Esophagus (tissue), 2 donors: Measurements from ENCODE around the gene TMPRSS2. TPM values are rescaled to one million over a fixed set of nuclear protein-coding genes. Genes with fewer than 3 reads are reported as not detected.

Source experiments
- H3K27ac ChIP-seq, 2 donors: one replicate each; pipeline ENCODE4 v1.5.1; 2013; ENCODE audit warnings: low read depth in 2 of 2, mild to moderate bottlenecking in 2 of 2, inconsistent platforms in 1 of 2, low read length in 1 of 2, moderate library complexity in 1 of 2
- H3K27me3 ChIP-seq, 2 donors: one replicate each; pipeline ENCODE4 v1.6.1; 2013; ENCODE audit warnings: low read length in 2 of 2, control low read depth in 1 of 2, mild to moderate bottlenecking in 1 of 2; ENCODE audit not compliant: insufficient read depth in 2 of 2, control insufficient read depth in 1 of 2
- H3K36me3 ChIP-seq, 2 donors: one replicate each; pipeline ENCODE4 v1.6.1; 2013; ENCODE audit warnings: low read length in 1 of 2; ENCODE audit not compliant: control insufficient read depth in 2 of 2, insufficient read depth in 2 of 2
- H3K4me1 ChIP-seq, 2 donors: one replicate each; pipeline ENCODE4 v1.6.1; 2013; ENCODE audit warnings: low read length in 1 of 2; ENCODE audit not compliant: control insufficient read depth in 2 of 2, insufficient read depth in 2 of 2
- H3K4me3 ChIP-seq, 2 donors: one replicate each; pipeline ENCODE4 v1.5.1; 2013; ENCODE audit warnings: low read length in 2 of 2, mild to moderate bottlenecking in 2 of 2, low read depth in 1 of 2, moderate library complexity in 1 of 2
- H3K9me3 ChIP-seq, 2 donors: one replicate each; pipeline ENCODE4 v1.6.1; 2013; ENCODE audit warnings: mild to moderate bottlenecking in 2 of 2, low read depth in 1 of 2, low read length in 1 of 2, moderate library complexity in 1 of 2; ENCODE audit not compliant: control insufficient read depth in 2 of 2, insufficient read depth in 1 of 2
- WGBS, 2 donors: extraction: QIAGEN DNeasy Blood & Tissue Kit; methylation state at CpG; one replicate each; pipeline ENCODE4 v1.1.7; 2013; 5-methylcytosine and 5-hydroxymethylcytosine counted together
- polyA plus RNA-seq, 2 donors: library from polyadenylated mRNA; stranded (reverse); fragments of 200-250 nt; gene quantifications; one replicate each; pipeline ENCODE4 v1.2.3, GENCODE V29; 2013
- donor health status: healthy with polysubstance abuse.
- donor health status: Bipolar disorder and iron deficiency.

TMPRSS2 gene
- polyA plus RNA-seq, 2 donors: 29.5 to 66.6 TPM

DNA sequence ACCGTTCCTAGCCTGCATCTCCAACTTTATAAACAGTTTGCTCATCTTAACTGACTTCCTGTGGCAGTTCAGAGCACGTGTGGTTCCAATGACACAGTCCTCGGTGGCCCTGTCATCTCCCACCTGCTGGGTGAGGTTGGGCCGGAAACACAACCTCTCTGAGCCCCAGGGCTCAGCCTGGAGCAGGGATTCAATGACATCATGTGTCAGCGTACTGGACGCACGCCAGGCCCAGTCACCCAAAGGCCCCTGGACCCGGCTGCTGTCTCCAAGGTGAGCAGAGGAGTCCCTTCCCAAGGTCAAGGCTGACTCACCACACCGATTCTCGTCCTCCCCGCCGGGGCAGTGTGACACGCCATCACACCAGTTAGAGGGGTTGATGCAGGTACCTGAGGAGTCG lies 19.9 kb downstream of the TMPRSS2 start:
- peaks cover 0 to 2% of the 10 kb centered on the region in 2 donors for H3K9me3 ChIP-seq
- no peaks in the 10 kb centered on the region for H3K27me3 ChIP-seq
- H3K27ac ChIP-seq: no peak overlapping the region
- H3K36me3 ChIP-seq: peaks cover 0 to 11% of the 10 kb centered on the region in 2 donors
- H3K4me3 ChIP-seq: no peak overlapping the region
- H3K4me1 ChIP-seq: no peaks in the 10 kb centered on the region
- WGBS, 2 donors: 84 to 85% methylated on average over 14 of the region's 14 CpGs

DNA sequence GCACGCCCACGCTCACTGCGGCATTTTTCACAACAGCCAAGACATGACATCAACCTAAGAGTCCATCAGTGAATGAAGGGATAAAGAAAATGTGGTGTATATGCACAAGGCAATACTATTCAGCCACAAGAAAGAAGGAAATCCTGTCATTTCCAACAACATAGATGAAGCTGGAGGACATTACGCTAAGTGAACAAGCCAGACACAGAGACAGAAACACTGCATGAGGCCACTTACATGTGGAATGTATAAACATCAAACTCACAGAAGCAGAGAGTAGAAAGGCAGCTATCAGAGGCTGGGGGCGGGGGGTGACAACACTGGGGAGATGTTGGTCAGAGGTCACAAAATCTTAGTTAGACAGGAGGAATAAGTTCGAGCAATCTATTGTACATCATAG lies 20.9 kb downstream of the TMPRSS2 start:
- Histone ChIP-seq H3K27ac (no peak overlapping the region), H3K36me3 (peaks cover 0 to 7% of the 10 kb centered on the region in 2 donors), H3K9me3 (peaks cover 0 to 2% of the 10 kb centered on the region in 2 donors), H3K27me3 (no peaks in the 10 kb centered on the region), H3K4me3 (no peak overlapping the region), H3K4me1 (no peaks in the 10 kb centered on the region)
- WGBS, 2 donors: 91 to 93% methylated on average over 6 of the region's 6 CpGs

DNA sequence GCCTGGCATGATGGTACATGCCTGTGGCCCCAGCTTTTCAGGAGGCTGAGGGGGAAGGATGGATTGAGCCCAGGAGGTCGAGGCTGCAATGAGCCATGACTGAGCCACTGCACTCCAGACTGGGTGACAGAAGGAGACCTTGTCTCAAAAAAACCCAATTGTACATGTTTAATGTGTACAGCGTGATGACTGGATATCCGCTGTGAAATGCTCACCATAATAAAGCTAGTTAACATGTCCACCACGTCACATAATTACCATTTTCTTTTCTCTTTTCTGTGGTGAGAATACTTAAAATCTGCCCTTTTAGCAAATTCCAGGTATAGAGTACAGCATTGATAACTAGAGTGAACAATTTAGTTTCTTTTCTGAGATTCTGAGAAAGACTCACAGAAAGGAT lies 24.0 kb downstream of the TMPRSS2 start:
- 87 to 90% methylated on average over 4 of the region's 4 CpGs for WGBS, 2 donors
- no peak overlapping the region for H3K27ac ChIP-seq
- H3K4me3 ChIP-seq: no peak overlapping the region
- no peaks in the 10 kb centered on the region for H3K4me1 ChIP-seq
- peaks cover 0 to 2% of the 10 kb centered on the region in 2 donors for H3K9me3 ChIP-seq
- no peaks in the 10 kb centered on the region for H3K27me3 ChIP-seq
- peaks cover 0 to 8% of the 10 kb centered on the region in 2 donors for H3K36me3 ChIP-seq

DNA sequence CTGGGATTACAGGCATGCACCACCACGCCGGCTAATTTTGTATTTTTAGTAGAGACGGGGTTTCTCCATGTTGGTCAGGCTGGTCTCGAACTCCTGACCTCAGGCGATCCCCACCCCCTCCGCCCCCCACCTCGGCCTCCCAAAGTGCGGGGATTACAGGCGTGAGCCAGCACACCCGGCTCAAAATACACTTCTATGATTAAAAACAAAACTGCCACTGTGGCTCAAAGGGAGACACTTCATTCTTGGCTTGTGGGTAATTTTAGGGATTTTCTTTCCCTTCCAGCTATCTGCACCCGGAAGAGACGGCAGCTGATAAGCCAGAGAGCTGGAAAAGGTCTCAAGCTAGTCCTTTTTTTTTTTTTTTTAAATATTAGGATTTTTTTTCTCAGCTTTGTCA lies 24.5 kb downstream of the TMPRSS2 start:
- H3K9me3 ChIP-seq: no peaks in the 10 kb centered on the region
- no peak overlapping the region for H3K27ac ChIP-seq
- peaks cover 0 to 5% of the 10 kb centered on the region in 2 donors for H3K36me3 ChIP-seq
- 62 to 63% methylated on average over 12 of the region's 12 CpGs for WGBS, 2 donors
- H3K4me3 ChIP-seq: no peak overlapping the region
- no peaks in the 10 kb centered on the region for H3K27me3 ChIP-seq
- H3K4me1 ChIP-seq: no peaks in the 10 kb centered on the region

DNA sequence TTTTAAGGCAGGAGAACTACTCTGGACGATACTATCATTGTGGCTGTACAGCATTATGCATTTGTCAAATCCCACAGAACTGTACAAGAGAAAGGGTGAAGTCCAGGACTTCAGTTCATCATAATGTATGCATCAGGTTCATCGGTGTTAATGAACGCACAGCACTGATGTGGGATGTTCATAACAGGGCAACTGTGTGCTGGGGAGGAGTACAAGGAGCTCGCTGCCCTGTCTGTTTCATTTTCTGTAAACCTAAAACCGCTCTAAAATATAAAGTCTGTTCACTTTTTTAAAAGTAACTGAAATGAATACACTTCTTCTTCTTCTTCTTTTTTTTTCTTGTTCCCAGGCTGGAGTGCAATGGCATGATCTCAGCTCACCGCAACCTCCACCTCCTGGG lies 25.0 kb downstream of the TMPRSS2 start:
- no peak overlapping the region for H3K27ac ChIP-seq
- no peak overlapping the region for H3K4me3 ChIP-seq
- 88 to 91% methylated on average over 6 of the region's 6 CpGs for WGBS, 2 donors
- H3K27me3 ChIP-seq: no peaks in the 10 kb centered on the region
- H3K4me1 ChIP-seq: no peaks in the 10 kb centered on the region
- H3K36me3 ChIP-seq: peaks cover 0 to 5% of the 10 kb centered on the region in 2 donors
- no peaks in the 10 kb centered on the region for H3K9me3 ChIP-seq

DNA sequence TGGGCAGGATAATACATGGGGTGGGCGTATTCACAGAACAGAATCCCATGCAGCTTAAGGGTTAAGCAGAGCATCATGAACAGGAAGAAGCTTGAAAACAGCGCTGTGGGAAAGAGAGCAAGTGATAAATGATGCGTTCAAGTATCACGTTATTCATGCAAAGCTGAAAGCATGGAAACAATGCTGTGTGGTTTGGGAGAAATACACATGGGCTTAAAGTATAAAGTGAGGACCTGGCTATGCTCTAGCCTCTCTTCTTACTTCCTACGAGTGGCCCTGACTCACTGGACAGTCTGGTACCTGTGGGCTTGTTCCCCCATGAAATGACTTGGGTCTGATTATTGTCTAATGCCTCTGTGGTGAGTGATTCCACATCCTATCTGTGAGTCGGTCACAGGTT lies 25.7 kb downstream of the TMPRSS2 start:
- peaks cover 0 to 5% of the 10 kb centered on the region in 2 donors for H3K36me3 ChIP-seq
- 27 to 40% methylated on average over 6 of the region's 6 CpGs for WGBS, 2 donors
- H3K9me3 ChIP-seq: peaks cover 0 to 2% of the 10 kb centered on the region in 2 donors
- no peak overlapping the region for H3K27ac ChIP-seq
- H3K4me3 ChIP-seq: no peak overlapping the region
- no peaks in the 10 kb centered on the region for H3K27me3 ChIP-seq
- H3K4me1 ChIP-seq: no peaks in the 10 kb centered on the region

DNA sequence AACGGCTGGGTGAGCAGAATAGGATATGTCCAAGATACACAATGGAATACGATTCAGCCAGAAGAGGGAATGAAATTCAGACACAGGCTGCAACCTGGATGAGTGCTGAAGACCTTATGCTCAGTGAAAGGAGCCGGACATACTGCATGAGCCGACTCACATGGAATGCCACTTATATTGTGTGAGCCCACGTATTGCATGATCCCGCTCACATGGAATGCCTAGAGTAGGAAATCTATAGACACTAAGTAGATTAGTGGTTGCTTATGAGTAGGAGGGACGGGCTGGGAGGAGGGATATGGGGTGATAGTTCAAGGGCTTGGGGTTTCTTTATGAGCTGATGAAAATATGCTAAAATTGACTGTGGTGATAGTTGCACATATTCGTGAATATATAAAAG lies 26.8 kb downstream of the TMPRSS2 start:
- Histone ChIP-seq H3K27me3 (no peaks in the 10 kb centered on the region), H3K4me3 (no peak overlapping the region), H3K36me3 (peaks cover 0 to 5% of the 10 kb centered on the region in 2 donors), H3K4me1 (no peaks in the 10 kb centered on the region), H3K27ac (no peak overlapping the region), H3K9me3 (peaks cover 0 to 2% of the 10 kb centered on the region in 2 donors)
- WGBS, 2 donors: 86% methylated on average over 8 of the region's 8 CpGs

DNA sequence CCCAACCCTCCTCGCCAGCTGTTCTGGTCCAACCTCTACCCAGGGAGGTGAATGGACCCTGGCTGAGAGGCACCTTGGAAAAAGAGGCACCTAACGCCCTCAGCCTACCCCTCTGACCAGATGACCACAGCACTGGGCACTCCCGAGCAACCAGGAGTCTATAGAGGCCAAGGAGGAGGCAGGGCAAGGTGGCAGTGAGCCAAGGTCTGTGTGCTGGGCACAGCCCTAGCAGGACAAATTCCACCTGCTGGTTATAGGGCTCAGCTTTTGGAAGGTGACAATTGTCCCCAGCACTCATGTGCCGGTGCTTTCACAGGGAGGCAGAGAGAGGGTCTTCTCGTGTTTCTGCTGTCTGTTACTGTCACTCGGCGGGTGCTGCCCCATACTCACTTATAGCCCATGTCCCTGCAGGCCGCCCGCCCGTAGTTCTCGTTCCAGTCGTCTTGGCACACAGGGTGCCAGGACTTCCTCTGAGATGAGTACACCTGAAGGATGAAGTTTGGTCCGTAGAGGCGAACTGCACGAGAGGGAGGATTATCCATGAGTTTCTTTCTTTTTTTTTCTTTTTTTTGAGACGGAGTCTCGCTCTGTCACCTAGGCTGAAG lies 27.8 kb downstream of the TMPRSS2 start:
- H3K4me1 ChIP-seq: no peaks in the 10 kb centered on the region
- WGBS, 2 donors: 78 to 83% methylated on average over 17 of the region's 17 CpGs
- no peak overlapping the region for H3K4me3 ChIP-seq
- peaks cover 0 to 2% of the 10 kb centered on the region in 2 donors for H3K9me3 ChIP-seq
- H3K27me3 ChIP-seq: no peaks in the 10 kb centered on the region
- H3K27ac ChIP-seq: no peak overlapping the region
- H3K36me3 ChIP-seq: peaks cover 0 to 5% of the 10 kb centered on the region in 2 donors

DNA sequence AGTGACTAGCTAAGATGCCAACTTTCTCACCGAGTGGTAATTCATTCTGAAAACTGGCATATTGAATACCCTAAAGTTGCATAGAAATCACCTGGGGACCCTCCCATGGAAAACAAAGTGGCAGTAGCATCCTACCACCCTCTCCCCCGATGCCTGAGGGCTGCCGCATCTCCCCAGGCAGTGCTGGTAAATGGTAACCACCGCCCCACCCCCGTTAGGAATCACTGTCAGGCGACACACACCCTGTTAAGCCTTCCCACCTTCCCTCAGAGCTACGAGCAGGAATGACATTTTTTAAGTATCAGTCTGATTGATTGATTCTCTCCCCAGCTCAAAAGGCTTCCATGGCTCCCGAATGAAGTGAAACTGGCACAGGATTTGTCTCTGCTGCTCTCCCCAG lies 28.3 kb downstream of the TMPRSS2 start:
- H3K9me3 ChIP-seq: peaks cover 0 to 2% of the 10 kb centered on the region in 2 donors
- no peaks in the 10 kb centered on the region for H3K4me1 ChIP-seq
- H3K27me3 ChIP-seq: no peaks in the 10 kb centered on the region
- WGBS, 2 donors: 49 to 60% methylated on average over 8 of the region's 8 CpGs
- H3K4me3 ChIP-seq: no peak overlapping the region
- H3K36me3 ChIP-seq: peaks cover 0 to 5% of the 10 kb centered on the region in 2 donors
- H3K27ac ChIP-seq: no peak overlapping the region
